Trophoblast cell (in vitro differentiated cells and primary cell): ENCODE measurements around the gene ZSCAN4.
A peak's percentile ranks its signal among the peaks of the same experiment; 100 is the strongest.

Experiments
- DNase-seq, 2 donors: peaks; one replicate each; pipeline ENCODE4 v3.0.0-alpha.2; 2016
- H2AFZ ChIP-seq: 2 replicates; pipeline ENCODE4 v1.6.1; 2013; ENCODE audit warnings: low read length, moderate library complexity, mild to moderate bottlenecking; ENCODE audit not compliant: insufficient read depth, poor library complexity
- H2AK5ac ChIP-seq: 2 replicates; pipeline ENCODE4 v1.6.1; 2013; ENCODE audit warnings: mild to moderate bottlenecking, low read length
- H2BK120ac ChIP-seq: 2 replicates; pipeline ENCODE4 v1.6.1; 2013; ENCODE audit warnings: low read length, mild to moderate bottlenecking, moderate library complexity; ENCODE audit not compliant: insufficient read depth, poor library complexity
- H2BK12ac ChIP-seq: 2 replicates; pipeline ENCODE4 v1.6.1; 2013; ENCODE audit warnings: mild to moderate bottlenecking, low read length, moderate library complexity
- H2BK5ac ChIP-seq: 2 replicates; pipeline ENCODE4 v1.6.1; 2013; ENCODE audit warnings: low read length, low read depth, moderate library complexity, mild to moderate bottlenecking; ENCODE audit not compliant: poor library complexity
- H3K14ac ChIP-seq: 2 replicates; pipeline ENCODE4 v1.6.1; 2013; ENCODE audit warnings: mild to moderate bottlenecking, low read length
- H3K18ac ChIP-seq: 2 replicates; pipeline ENCODE4 v1.6.1; 2013; ENCODE audit warnings: mild to moderate bottlenecking, low read length
- H3K23ac ChIP-seq: 2 replicates; pipeline ENCODE4 v1.6.1; 2013; ENCODE audit warnings: low read length
- H3K27ac ChIP-seq: 2 replicates; pipeline ENCODE4 v1.5.1; 2013; ENCODE audit warnings: low read depth, mild to moderate bottlenecking, inconsistent platforms, low read length, moderate library complexity
- H3K27me3 ChIP-seq: 2 replicates; pipeline ENCODE4 v1.6.1; 2013; ENCODE audit warnings: inconsistent platforms, mild to moderate bottlenecking, low read length, moderate library complexity; ENCODE audit not compliant: insufficient read depth
- H3K36me3 ChIP-seq, 2 experiments: 1 replicate in 1 of 2; 2 replicates in 1 of 2; pipeline ENCODE4 v1.6.1; 2013; ENCODE audit warnings: low read length in 2 of 2, mild to moderate bottlenecking in 2 of 2, moderate library complexity in 1 of 2; ENCODE audit not compliant: insufficient read depth in 2 of 2, control insufficient read depth in 1 of 2
- H3K4ac ChIP-seq: 2 replicates; pipeline ENCODE4 v1.6.1; 2013; ENCODE audit warnings: low read depth, mild to moderate bottlenecking, low read length, moderate library complexity
- H3K4me1 ChIP-seq, 2 experiments: 1 replicate in 1 of 2; 2 replicates in 1 of 2; pipeline ENCODE4 v1.6.1; 2013; ENCODE audit warnings: low read length in 2 of 2, mild to moderate bottlenecking in 2 of 2, moderate library complexity in 1 of 2; ENCODE audit not compliant: insufficient read depth in 2 of 2, control insufficient read depth in 1 of 2
- H3K4me2 ChIP-seq: 2 replicates; pipeline ENCODE4 v1.6.1; 2013; ENCODE audit warnings: inconsistent platforms, mild to moderate bottlenecking, low read length, moderate library complexity
- H3K4me3 ChIP-seq: 2 replicates; pipeline ENCODE4 v1.5.1; 2013; ENCODE audit warnings: mild to moderate bottlenecking, low read depth, low read length, inconsistent platforms
- H3K79me1 ChIP-seq: one replicate; pipeline ENCODE4 v1.6.1; 2013; ENCODE audit warnings: low read length
- H3K79me2 ChIP-seq: 2 replicates; pipeline ENCODE4 v1.6.1; 2013; ENCODE audit warnings: low read length, mild to moderate bottlenecking; ENCODE audit not compliant: control insufficient read depth, insufficient read depth, poor library complexity
- H3K9ac ChIP-seq: 2 replicates; pipeline ENCODE4 v1.6.1; 2013; ENCODE audit warnings: mild to moderate bottlenecking, low read length
- H3K9me3 ChIP-seq: 2 replicates; pipeline ENCODE4 v1.6.1; 2013; ENCODE audit warnings: low read depth, mild to moderate bottlenecking, control low read depth, inconsistent platforms, low read length; ENCODE audit not compliant: insufficient read depth
- H4K12ac ChIP-seq: 2 replicates; pipeline ENCODE4 v1.6.1; 2013; ENCODE audit warnings: low read depth, mild to moderate bottlenecking, low read length, moderate library complexity
- H4K8ac ChIP-seq: 2 replicates; pipeline ENCODE4 v1.6.1; 2013; ENCODE audit warnings: low read depth, mild to moderate bottlenecking, low read length, moderate library complexity
- H4K91ac ChIP-seq: one replicate; pipeline ENCODE4 v1.6.1; 2013; ENCODE audit warnings: low read depth, mild to moderate bottlenecking, low read length, moderate library complexity
- WGBS: extraction: QIAGEN DNeasy Blood & Tissue Kit; methylation state at CpG from one replicate; pipeline ENCODE4 v1.1.7; 2013; ENCODE audit warnings: missing lambda C conversion rate; ENCODE audit not compliant: insufficient read length, insufficient coverage; ENCODE audit errors: extremely low coverage; 5-methylcytosine and 5-hydroxymethylcytosine counted together

The ZSCAN4 gene

GRCh38 chr19:57643734-57644133 lies 25.0 kb upstream of the ZSCAN4 start:
- Histone ChIP-seq H3K79me2 (no peaks in the 10 kb centered on the region), H4K12ac (no peak overlapping the region), H2AK5ac (no peak overlapping the region), H4K91ac (no peak overlapping the region), H3K18ac (no peak overlapping the region), H2AFZ (no peak overlapping the region), H3K4me3 (no peak overlapping the region), H3K79me1 (no peaks in the 10 kb centered on the region), H3K27me3 (no peaks in the 10 kb centered on the region), H2BK12ac (no peak overlapping the region), H3K23ac (no peak overlapping the region), H4K8ac (no peak overlapping the region), H3K36me3 (peaks cover 14 to 30% of the 10 kb centered on the region in 2 experiments), H3K4ac (no peak overlapping the region), H3K4me1 (no peaks in the 10 kb centered on the region), H3K9ac (no peak overlapping the region), H3K9me3 (no peaks in the 10 kb centered on the region), H2BK120ac (no peak overlapping the region), H3K4me2 (no peak overlapping the region), H3K14ac (no peak overlapping the region), H3K27ac (no peak overlapping the region), H2BK5ac (no peak overlapping the region)
- DNase-seq, result no peak

GRCh38 chr19:57648331-57649003 lies 20.3 kb upstream of the ZSCAN4 start:
- H3K9me3 ChIP-seq, result peaks cover 2% of the 10 kb centered on the region
- no peak overlapping the region for H2AFZ ChIP-seq
- no peak overlapping the region for H4K91ac ChIP-seq
- no peak overlapping the region for H2AK5ac ChIP-seq
- no peak overlapping the region for H3K4me2 ChIP-seq
- no CpG with 5 or more reads among the region's 6 CpGs for WGBS
- no peak for DNase-seq
- H2BK5ac ChIP-seq, result no peak overlapping the region
- no peak overlapping the region for H4K12ac ChIP-seq
- no peak overlapping the region for H3K14ac ChIP-seq
- no peak overlapping the region for H3K27ac ChIP-seq
- H2BK12ac ChIP-seq, result no peak overlapping the region
- no peak overlapping the region for H3K4me3 ChIP-seq
- peaks cover 7 to 13% of the 10 kb centered on the region in 2 experiments for H3K4me1 ChIP-seq
- peaks cover 14% of the 10 kb centered on the region for H3K79me1 ChIP-seq
- peak overlapping the region; percentile 42 for H3K23ac ChIP-seq
- no peak overlapping the region for H3K9ac ChIP-seq
- no peaks in the 10 kb centered on the region for H3K27me3 ChIP-seq
- no peak overlapping the region for H3K4ac ChIP-seq
- peaks cover 5% of the 10 kb centered on the region for H3K79me2 ChIP-seq
- no peak overlapping the region for H3K18ac ChIP-seq
- no peak overlapping the region for H2BK120ac ChIP-seq
- H4K8ac ChIP-seq, result no peak overlapping the region
- H3K36me3 ChIP-seq, result no peaks in the 10 kb centered on the region

DNA sequence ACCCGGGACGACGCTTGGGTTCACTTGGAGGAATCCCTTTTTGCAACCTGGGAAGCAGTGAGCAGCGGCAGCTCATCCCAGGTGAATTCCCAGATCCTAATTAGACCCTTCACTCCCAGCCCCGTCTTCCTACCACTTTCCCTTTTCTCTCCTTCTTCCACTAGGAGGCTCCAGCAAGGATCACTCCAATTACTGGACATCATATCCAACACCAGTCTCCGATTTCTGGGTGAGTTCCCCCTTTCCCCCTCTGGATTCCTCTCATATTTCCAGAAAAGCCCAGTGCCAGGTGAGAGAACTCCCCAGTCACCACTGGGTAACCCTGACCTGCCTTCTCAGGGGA lies 17.1 kb upstream of the ZSCAN4 start:
- Histone ChIP-seq H2BK5ac (peak overlapping the region; percentile 94), H3K36me3 (no peaks in the 10 kb centered on the region), H3K27ac (peak overlapping the region; percentile 90), H3K4me1 (peaks cover 9 to 18% of the 10 kb centered on the region in 2 experiments), H3K9me3 (peaks cover 4% of the 10 kb centered on the region), H4K12ac (peak overlapping the region; percentile 63), H2BK12ac (peak overlapping the region; percentile 80), H3K79me1 (peaks cover 14% of the 10 kb centered on the region), H4K8ac (peak overlapping the region; percentile 87), H3K23ac (no peak overlapping the region), H2AK5ac (peak overlapping the region; percentile 99), H2AFZ (peak overlapping the region; percentile 86), H3K4ac (peak overlapping the region; percentile 57), H3K4me3 (no peak overlapping the region), H3K4me2 (peak overlapping the region; percentile 18), H4K91ac (peak overlapping the region; percentile 98), H2BK120ac (peak overlapping the region; percentile 91), H3K9ac (no peak overlapping the region), H3K18ac (peak overlapping the region; percentile 79), H3K14ac (peak overlapping the region; percentile 90), H3K27me3 (no peaks in the 10 kb centered on the region), H3K79me2 (peaks cover 5% of the 10 kb centered on the region)
- no CpG with 5 or more reads among the region's 6 CpGs for whole genome bisulfite sequencing
- DNase-seq, result no peak

- no peak for DNase-seq
- Histone ChIP-seq H2BK120ac (no peak overlapping the region), H2BK12ac (no peak overlapping the region), H2BK5ac (no peak overlapping the region), H3K4me2 (no peak overlapping the region), H3K27ac (no peak overlapping the region), H3K36me3 (no peaks in the 10 kb centered on the region), H4K91ac (no peak overlapping the region), H4K12ac (no peak overlapping the region), H3K27me3 (no peaks in the 10 kb centered on the region), H2AFZ (no peak overlapping the region), H3K9me3 (peaks cover 4% of the 10 kb centered on the region), H3K79me1 (peaks cover 16% of the 10 kb centered on the region), H3K14ac (no peak overlapping the region), H3K23ac (no peak overlapping the region), H3K4me3 (no peak overlapping the region), H3K79me2 (peaks cover 5% of the 10 kb centered on the region), H3K9ac (no peak overlapping the region), H2AK5ac (no peak overlapping the region), H4K8ac (no peak overlapping the region), H3K4ac (no peak overlapping the region), H3K18ac (no peak overlapping the region), H3K4me1 (peaks cover 9 to 18% of the 10 kb centered on the region in 2 experiments)
- WGBS, result no CpG with 5 or more reads among the region's 2 CpGs
These were observed 15.0 kb upstream of the ZSCAN4 start for GRCh38 chr19:57653689-57654088.
